Activated naive CD8-positive, alpha-beta T cell treated with anti-CD3 and anti-CD28 coated beads, Interleukin-2, amount 10 ng/mL, durations not matched to agents 7 days and 5 days (primary cell): ENCODE data around the gene EDEM3. TPM values are rescaled to one million over a fixed set of nuclear protein-coding genes. Genes with fewer than 3 reads are reported as not detected.
"Not testable (repeated sequence)": the region's sequence is repeated elsewhere in the genome, so short reads cannot be mapped to it uniquely, and the experiment has no call there.

ENCODE experiments used
- ATAC-seq: fragments of 150-1000 bp; cut with Tn5 transposase; one replicate; pipeline ENCODE4 v1.10.0; 2021; ENCODE audit warnings: low read depth, moderate library complexity
- POLR2A ChIA-PET: fragments of 350-600 bp; sonication (Branson Sonifier 250); formaldehyde crosslinking; loops from one replicate; lab custom pipeline; 2021; ENCODE audit warnings: antibody characterized with exemption; lab: Charles Lee
- DNase-seq: peaks from one replicate; pipeline ENCODE4 v3.0.0; 2021
- H3K27ac Mint-ChIP-seq: one replicate; pipeline ENCODE4 v1.8.0; 2022; ENCODE audit warnings: mild to moderate bottlenecking, mixed read lengths
- H3K27me3 Mint-ChIP-seq: one replicate; pipeline ENCODE4 v1.8.0; 2022; ENCODE audit warnings: mild to moderate bottlenecking, moderate library complexity, mixed read lengths
- H3K36me3 Mint-ChIP-seq: one replicate; pipeline ENCODE4 v1.8.0; 2021; ENCODE audit warnings: mild to moderate bottlenecking, mixed read lengths
- H3K4me1 Mint-ChIP-seq: one replicate; pipeline ENCODE4 v1.8.0; 2021; ENCODE audit warnings: mixed read lengths
- H3K4me3 Mint-ChIP-seq: one replicate; pipeline ENCODE4 v1.8.0; 2022; ENCODE audit warnings: mild to moderate bottlenecking, moderate library complexity, mixed read lengths
- H3K9me3 Mint-ChIP-seq: one replicate; pipeline ENCODE4 v1.8.0; 2021; ENCODE audit warnings: mixed read lengths
- total RNA-seq, 2 experiments: library from RNA; stranded (reverse); gene quantifications; one replicate each; pipeline ENCODE4 v1.2.3, GENCODE V29; 2021

EDEM3 gene
- total RNA-seq, 2 experiments from 2014 or later: 18.8 to 29.9 TPM

GRCh38 chr1:184695023-184695422 lies 59.6 kb downstream of the EDEM3 start:
- no peak for ATAC-seq

GRCh38 chr1:184693011-184693410 lies 61.6 kb downstream of the EDEM3 start:
- H3K4me1 Mint-ChIP-seq: peaks cover 1% of the 10 kb centered on the region
- no peaks in the 10 kb centered on the region for H3K9me3 Mint-ChIP-seq
- H3K4me3 Mint-ChIP-seq: no peak overlapping the region
- POLR2A ChIA-PET: no interaction called here
- no peak for ATAC-seq
- DNase-seq: no peak
- no peak overlapping the region for H3K27ac Mint-ChIP-seq
- H3K36me3 Mint-ChIP-seq: peaks cover 12% of the 10 kb centered on the region
- H3K27me3 Mint-ChIP-seq: no peaks in the 10 kb centered on the region

More at GRCh38 chr1:184695023-184695422, 59.6 kb downstream of the EDEM3 start:
- Mint-ChIP-seq H3K4me3 (no peak overlapping the region), H3K27ac (no peak overlapping the region), H3K36me3 (peaks cover 18% of the 10 kb centered on the region), H3K4me1 (peaks cover 1% of the 10 kb centered on the region), H3K9me3 (no peaks in the 10 kb centered on the region), H3K27me3 (no peaks in the 10 kb centered on the region)
- POLR2A ChIA-PET: no interaction called here
- no peak for DNase-seq

- H3K4me3 Mint-ChIP-seq: no peak overlapping the region
- peaks cover 12% of the 10 kb centered on the region for H3K36me3 Mint-ChIP-seq
- H3K9me3 Mint-ChIP-seq: no peaks in the 10 kb centered on the region
- H3K27me3 Mint-ChIP-seq: no peaks in the 10 kb centered on the region
- no peak overlapping the region for H3K27ac Mint-ChIP-seq
- DNase-seq: no peak
- ATAC-seq: no peak
- POLR2A ChIA-PET: no interaction called here
- H3K4me1 Mint-ChIP-seq: peaks cover 1% of the 10 kb centered on the region
Observed at GRCh38 chr1:184691719-184692324, 62.8 kb downstream of the EDEM3 start.

- DNase-seq: no peak
- ATAC-seq: no peak
- Mint-ChIP-seq H3K4me3 (no peak overlapping the region), H3K27me3 (no peaks in the 10 kb centered on the region), H3K4me1 (no peaks in the 10 kb centered on the region), H3K36me3 (no peaks in the 10 kb centered on the region), H3K9me3 (peaks cover under 1% of the 10 kb centered on the region), H3K27ac (no peak overlapping the region)
- POLR2A ChIA-PET: no interaction called here
Observed at GRCh38 chr1:184686540-184686939, 68.1 kb downstream of the EDEM3 start.

GRCh38 chr1:184685116-184685515 lies 69.5 kb downstream of the EDEM3 start:
- peaks cover 4% of the 10 kb centered on the region for H3K9me3 Mint-ChIP-seq
- POLR2A ChIA-PET: no interaction called here
- ATAC-seq (no peak), DNase-seq (no peak)
- H3K27ac Mint-ChIP-seq: no peak overlapping the region
- no peaks in the 10 kb centered on the region for H3K4me1 Mint-ChIP-seq
- H3K27me3 Mint-ChIP-seq: no peaks in the 10 kb centered on the region
- H3K4me3 Mint-ChIP-seq: no peak overlapping the region
- no peaks in the 10 kb centered on the region for H3K36me3 Mint-ChIP-seq

- no peaks in the 10 kb centered on the region for H3K36me3 Mint-ChIP-seq
- POLR2A ChIA-PET: no interaction called here
- H3K9me3 Mint-ChIP-seq: peaks cover 4% of the 10 kb centered on the region
- no peaks in the 10 kb centered on the region for H3K4me1 Mint-ChIP-seq
- H3K27me3 Mint-ChIP-seq: no peaks in the 10 kb centered on the region
- no peak overlapping the region for H3K27ac Mint-ChIP-seq
- DNase-seq (no peak), ATAC-seq (no peak)
- no peak overlapping the region for H3K4me3 Mint-ChIP-seq
Observed at GRCh38 chr1:184684285-184685074, 70.2 kb downstream of the EDEM3 start.

- H3K4me1 Mint-ChIP-seq: no peaks in the 10 kb centered on the region
- POLR2A ChIA-PET: no interaction called here
- no peak overlapping the region for H3K27ac Mint-ChIP-seq
- no peak for ATAC-seq
- H3K9me3 Mint-ChIP-seq: peaks cover 4% of the 10 kb centered on the region
- no peaks in the 10 kb centered on the region for H3K36me3 Mint-ChIP-seq
- no peak overlapping the region for H3K4me3 Mint-ChIP-seq
- no peak for DNase-seq
- peaks cover 3% of the 10 kb centered on the region for H3K27me3 Mint-ChIP-seq
Observed at GRCh38 chr1:184682956-184683355, 71.7 kb downstream of the EDEM3 start.

GRCh38 chr1:184680611-184681225 lies 73.9 kb downstream of the EDEM3 start:
- H3K4me1 Mint-ChIP-seq, H3K27me3 Mint-ChIP-seq, POLR2A ChIA-PET, H3K36me3 Mint-ChIP-seq, H3K4me3 Mint-ChIP-seq, H3K9me3 Mint-ChIP-seq, DNase-seq, ATAC-seq, H3K27ac Mint-ChIP-seq: not testable (repeated sequence)

- H3K27ac Mint-ChIP-seq, DNase-seq, H3K27me3 Mint-ChIP-seq, H3K4me3 Mint-ChIP-seq, H3K9me3 Mint-ChIP-seq, ATAC-seq, H3K4me1 Mint-ChIP-seq, H3K36me3 Mint-ChIP-seq, POLR2A ChIA-PET: not testable (repeated sequence)
Observed at GRCh38 chr1:184679472-184679871, 75.2 kb downstream of the EDEM3 start.

GRCh38 chr1:184677344-184677743 lies 77.3 kb downstream of the EDEM3 start:
- Mint-ChIP-seq H3K9me3 (peaks cover 6% of the 10 kb centered on the region), H3K27me3 (peaks cover 11% of the 10 kb centered on the region)
- POLR2A ChIA-PET: no interaction called here

GRCh38 chr1:184673305-184673704 lies 81.4 kb downstream of the EDEM3 start:
- ATAC-seq (no peak), DNase-seq (no peak)
- no peaks in the 10 kb centered on the region for H3K4me1 Mint-ChIP-seq
- POLR2A ChIA-PET: no interaction called here
- H3K36me3 Mint-ChIP-seq: no peaks in the 10 kb centered on the region
- peaks cover 10% of the 10 kb centered on the region for H3K27me3 Mint-ChIP-seq
- no peak overlapping the region for H3K27ac Mint-ChIP-seq
- peaks cover 2% of the 10 kb centered on the region for H3K9me3 Mint-ChIP-seq
- no peak overlapping the region for H3K4me3 Mint-ChIP-seq

More at GRCh38 chr1:184677344-184677743, 77.3 kb downstream of the EDEM3 start:
- ATAC-seq: no peak
- Mint-ChIP-seq H3K36me3 (no peaks in the 10 kb centered on the region), H3K27ac (no peak overlapping the region), H3K4me1 (no peaks in the 10 kb centered on the region), H3K4me3 (no peak overlapping the region)
- no peak for DNase-seq

GRCh38 chr1:184672013-184672726 lies 82.5 kb downstream of the EDEM3 start:
- no peak overlapping the region for H3K27ac Mint-ChIP-seq
- H3K4me3 Mint-ChIP-seq: no peak overlapping the region
- no peaks in the 10 kb centered on the region for H3K36me3 Mint-ChIP-seq
- POLR2A ChIA-PET: no interaction called here
- peaks cover 10% of the 10 kb centered on the region for H3K27me3 Mint-ChIP-seq
- no peak for ATAC-seq
- no peaks in the 10 kb centered on the region for H3K4me1 Mint-ChIP-seq
- DNase-seq: no peak
- H3K9me3 Mint-ChIP-seq: peaks cover 2% of the 10 kb centered on the region

- H3K4me1 Mint-ChIP-seq: no peaks in the 10 kb centered on the region
- POLR2A ChIA-PET: no interaction called here
- ATAC-seq (no peak), DNase-seq (no peak)
- H3K9me3 Mint-ChIP-seq: no peaks in the 10 kb centered on the region
- H3K4me3 Mint-ChIP-seq: no peak overlapping the region
- no peaks in the 10 kb centered on the region for H3K36me3 Mint-ChIP-seq
- no peak overlapping the region for H3K27ac Mint-ChIP-seq
- peaks cover 13% of the 10 kb centered on the region for H3K27me3 Mint-ChIP-seq
Observed at GRCh38 chr1:184669391-184669790, 85.3 kb downstream of the EDEM3 start.
